GM23338 (cell line): ENCODE measurements around the gene NTRK3.

Experiments
- CREB1 ChIP-seq: fragments of 250-450 bp; sonication (Bioruptor Pico); IDR thresholded peaks from 2 replicates; pipeline ENCODE4 v1.5.0; 2020; ENCODE audit warnings: low read depth, mild to moderate bottlenecking, moderate library complexity
- EZH2 ChIP-seq: fragments of 200-600 bp; sonication (generic); IDR thresholded peaks from one replicate; pipeline ENCODE4 v1.8.0; 2017; ENCODE audit warnings: antibody characterized with exemption, mild to moderate bottlenecking, low read depth; ENCODE audit not compliant: unreplicated experiment
- EZH2phosphoT487 ChIP-seq: fragments of 200-600 bp; sonication (generic); IDR thresholded peaks from one replicate; pipeline ENCODE4 v1.8.1; 2018; ENCODE audit warnings: antibody characterized with exemption; ENCODE audit not compliant: unreplicated experiment
- JUNB ChIP-seq: IDR thresholded peaks from one replicate; pipeline ENCODE4 v1.6.1; 2016; ENCODE audit warnings: antibody characterized with exemption; ENCODE audit not compliant: unreplicated experiment
- NANOG ChIP-seq: IDR thresholded peaks from 2 replicates; pipeline ENCODE4 v1.6.1; 2016; ENCODE audit warnings: antibody characterized with exemption, borderline replicate concordance
- POLR2AphosphoS5 ChIP-seq: IDR thresholded peaks from 2 replicates; pipeline ENCODE4 v1.6.1; 2016; ENCODE audit warnings: antibody characterized with exemption, low read depth
- STAT1 ChIP-seq: IDR thresholded peaks from one replicate; pipeline ENCODE4 v1.6.1; 2016; ENCODE audit warnings: antibody characterized with exemption; ENCODE audit not compliant: unreplicated experiment
- TF ChIP-seq, protein P1 (sequence below), 2 experiments: fragments of 200-600 bp in 1 of 2; sonication (generic) in 1 of 2; conservative IDR thresholded peaks; 2 replicates each; pipeline versions ENCODE4 v1.5.1 to v1.6.1; 2016 to 2017; ENCODE audit warnings: antibody characterized with exemption in 2 of 2, low read depth in 2 of 2, mild to moderate bottlenecking in 2 of 2, moderate library complexity in 1 of 2
- TF ChIP-seq, protein P2 (sequence below): IDR thresholded peaks from one replicate; pipeline ENCODE4 v1.6.1; 2018; ENCODE audit warnings: antibody characterized with exemption; ENCODE audit not compliant: unreplicated experiment
- TF ChIP-seq, protein P3 (sequence below): IDR thresholded peaks from 2 replicates; pipeline ENCODE4 v1.6.1; 2016; ENCODE audit warnings: antibody characterized with exemption

DNA sequence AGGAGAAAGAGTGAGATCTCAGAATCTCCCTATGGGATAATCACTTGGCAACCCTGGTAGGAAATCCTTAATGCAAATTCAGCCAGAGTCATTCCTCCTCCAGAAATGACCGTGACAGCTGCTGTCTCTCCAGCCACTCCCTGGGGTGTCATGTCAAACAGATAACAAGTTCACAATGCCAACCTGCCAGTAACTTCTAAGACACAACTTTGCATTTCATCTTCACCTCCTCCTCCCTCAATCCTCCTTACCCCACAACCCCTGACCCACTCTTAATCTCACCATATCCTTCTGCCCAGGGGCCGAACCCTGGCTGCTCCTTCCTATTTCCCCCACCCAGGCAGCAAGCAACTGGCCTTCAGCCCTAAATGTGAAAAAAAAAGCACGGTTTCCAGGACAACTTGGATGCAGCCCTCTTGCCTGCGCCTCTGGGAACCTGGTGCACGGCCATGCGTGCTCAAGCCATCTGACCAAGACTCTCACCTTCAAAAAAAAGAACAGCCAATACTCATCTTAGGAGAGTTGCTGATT is 166.0 kb downstream of the NTRK3 start:
- TF ChIP-seq POLR2AphosphoS5 (no peak), EZH2 (no peak), JUNB (no peak), EZH2phosphoT487 (no peak), NANOG (no peak), STAT1 (no peak), CREB1 (CRISPR knock-in tag) (no peak)
- TF ChIP-seq, protein P1, sequence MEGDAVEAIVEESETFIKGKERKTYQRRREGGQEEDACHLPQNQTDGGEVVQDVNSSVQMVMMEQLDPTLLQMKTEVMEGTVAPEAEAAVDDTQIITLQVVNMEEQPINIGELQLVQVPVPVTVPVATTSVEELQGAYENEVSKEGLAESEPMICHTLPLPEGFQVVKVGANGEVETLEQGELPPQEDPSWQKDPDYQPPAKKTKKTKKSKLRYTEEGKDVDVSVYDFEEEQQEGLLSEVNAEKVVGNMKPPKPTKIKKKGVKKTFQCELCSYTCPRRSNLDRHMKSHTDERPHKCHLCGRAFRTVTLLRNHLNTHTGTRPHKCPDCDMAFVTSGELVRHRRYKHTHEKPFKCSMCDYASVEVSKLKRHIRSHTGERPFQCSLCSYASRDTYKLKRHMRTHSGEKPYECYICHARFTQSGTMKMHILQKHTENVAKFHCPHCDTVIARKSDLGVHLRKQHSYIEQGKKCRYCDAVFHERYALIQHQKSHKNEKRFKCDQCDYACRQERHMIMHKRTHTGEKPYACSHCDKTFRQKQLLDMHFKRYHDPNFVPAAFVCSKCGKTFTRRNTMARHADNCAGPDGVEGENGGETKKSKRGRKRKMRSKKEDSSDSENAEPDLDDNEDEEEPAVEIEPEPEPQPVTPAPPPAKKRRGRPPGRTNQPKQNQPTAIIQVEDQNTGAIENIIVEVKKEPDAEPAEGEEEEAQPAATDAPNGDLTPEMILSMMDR (conservative IDR thresholded peaks at IDR 0.05; ENCODE audit: low read depth in 2 of 2) = no peak
- TF ChIP-seq, protein P2, sequence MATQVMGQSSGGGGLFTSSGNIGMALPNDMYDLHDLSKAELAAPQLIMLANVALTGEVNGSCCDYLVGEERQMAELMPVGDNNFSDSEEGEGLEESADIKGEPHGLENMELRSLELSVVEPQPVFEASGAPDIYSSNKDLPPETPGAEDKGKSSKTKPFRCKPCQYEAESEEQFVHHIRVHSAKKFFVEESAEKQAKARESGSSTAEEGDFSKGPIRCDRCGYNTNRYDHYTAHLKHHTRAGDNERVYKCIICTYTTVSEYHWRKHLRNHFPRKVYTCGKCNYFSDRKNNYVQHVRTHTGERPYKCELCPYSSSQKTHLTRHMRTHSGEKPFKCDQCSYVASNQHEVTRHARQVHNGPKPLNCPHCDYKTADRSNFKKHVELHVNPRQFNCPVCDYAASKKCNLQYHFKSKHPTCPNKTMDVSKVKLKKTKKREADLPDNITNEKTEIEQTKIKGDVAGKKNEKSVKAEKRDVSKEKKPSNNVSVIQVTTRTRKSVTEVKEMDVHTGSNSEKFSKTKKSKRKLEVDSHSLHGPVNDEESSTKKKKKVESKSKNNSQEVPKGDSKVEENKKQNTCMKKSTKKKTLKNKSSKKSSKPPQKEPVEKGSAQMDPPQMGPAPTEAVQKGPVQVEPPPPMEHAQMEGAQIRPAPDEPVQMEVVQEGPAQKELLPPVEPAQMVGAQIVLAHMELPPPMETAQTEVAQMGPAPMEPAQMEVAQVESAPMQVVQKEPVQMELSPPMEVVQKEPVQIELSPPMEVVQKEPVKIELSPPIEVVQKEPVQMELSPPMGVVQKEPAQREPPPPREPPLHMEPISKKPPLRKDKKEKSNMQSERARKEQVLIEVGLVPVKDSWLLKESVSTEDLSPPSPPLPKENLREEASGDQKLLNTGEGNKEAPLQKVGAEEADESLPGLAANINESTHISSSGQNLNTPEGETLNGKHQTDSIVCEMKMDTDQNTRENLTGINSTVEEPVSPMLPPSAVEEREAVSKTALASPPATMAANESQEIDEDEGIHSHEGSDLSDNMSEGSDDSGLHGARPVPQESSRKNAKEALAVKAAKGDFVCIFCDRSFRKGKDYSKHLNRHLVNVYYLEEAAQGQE = no peak
- TF ChIP-seq, protein P3, sequence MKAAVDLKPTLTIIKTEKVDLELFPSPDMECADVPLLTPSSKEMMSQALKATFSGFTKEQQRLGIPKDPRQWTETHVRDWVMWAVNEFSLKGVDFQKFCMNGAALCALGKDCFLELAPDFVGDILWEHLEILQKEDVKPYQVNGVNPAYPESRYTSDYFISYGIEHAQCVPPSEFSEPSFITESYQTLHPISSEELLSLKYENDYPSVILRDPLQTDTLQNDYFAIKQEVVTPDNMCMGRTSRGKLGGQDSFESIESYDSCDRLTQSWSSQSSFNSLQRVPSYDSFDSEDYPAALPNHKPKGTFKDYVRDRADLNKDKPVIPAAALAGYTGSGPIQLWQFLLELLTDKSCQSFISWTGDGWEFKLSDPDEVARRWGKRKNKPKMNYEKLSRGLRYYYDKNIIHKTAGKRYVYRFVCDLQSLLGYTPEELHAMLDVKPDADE = no peak
